ENCODE data around the gene OR51B2. TPM values are rescaled to one million over a fixed set of nuclear protein-coding genes. Genes with fewer than 3 reads are reported as not detected.

The OR51B2 gene
- total and polyA plus RNA-seq, 10 of the 15 experiments (the other 5 are each of a cell fraction or from before 2014, with no cell fraction given): 0.29 TPM; not detected in 9

GRCh38 chr11:5281596-5281995 is 42.5 kb downstream of the OR51B2 start (continued):
- TF ChIP-seq, protein P1, sequence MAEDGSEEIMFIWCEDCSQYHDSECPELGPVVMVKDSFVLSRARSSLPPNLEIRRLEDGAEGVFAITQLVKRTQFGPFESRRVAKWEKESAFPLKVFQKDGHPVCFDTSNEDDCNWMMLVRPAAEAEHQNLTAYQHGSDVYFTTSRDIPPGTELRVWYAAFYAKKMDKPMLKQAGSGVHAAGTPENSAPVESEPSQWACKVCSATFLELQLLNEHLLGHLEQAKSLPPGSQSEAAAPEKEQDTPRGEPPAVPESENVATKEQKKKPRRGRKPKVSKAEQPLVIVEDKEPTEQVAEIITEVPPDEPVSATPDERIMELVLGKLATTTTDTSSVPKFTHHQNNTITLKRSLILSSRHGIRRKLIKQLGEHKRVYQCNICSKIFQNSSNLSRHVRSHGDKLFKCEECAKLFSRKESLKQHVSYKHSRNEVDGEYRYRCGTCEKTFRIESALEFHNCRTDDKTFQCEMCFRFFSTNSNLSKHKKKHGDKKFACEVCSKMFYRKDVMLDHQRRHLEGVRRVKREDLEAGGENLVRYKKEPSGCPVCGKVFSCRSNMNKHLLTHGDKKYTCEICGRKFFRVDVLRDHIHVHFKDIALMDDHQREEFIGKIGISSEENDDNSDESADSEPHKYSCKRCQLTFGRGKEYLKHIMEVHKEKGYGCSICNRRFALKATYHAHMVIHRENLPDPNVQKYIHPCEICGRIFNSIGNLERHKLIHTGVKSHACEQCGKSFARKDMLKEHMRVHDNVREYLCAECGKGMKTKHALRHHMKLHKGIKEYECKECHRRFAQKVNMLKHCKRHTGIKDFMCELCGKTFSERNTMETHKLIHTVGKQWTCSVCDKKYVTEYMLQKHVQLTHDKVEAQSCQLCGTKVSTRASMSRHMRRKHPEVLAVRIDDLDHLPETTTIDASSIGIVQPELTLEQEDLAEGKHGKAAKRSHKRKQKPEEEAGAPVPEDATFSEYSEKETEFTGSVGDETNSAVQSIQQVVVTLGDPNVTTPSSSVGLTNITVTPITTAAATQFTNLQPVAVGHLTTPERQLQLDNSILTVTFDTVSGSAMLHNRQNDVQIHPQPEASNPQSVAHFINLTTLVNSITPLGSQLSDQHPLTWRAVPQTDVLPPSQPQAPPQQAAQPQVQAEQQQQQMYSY (CRISPR knock-in tag; IDR thresholded peaks at IDR 0.05): no peak
- TF ChIP-seq MEF2B (IDR thresholded peaks at IDR 0.05; ENCODE audit: partially characterized antibody, poor library complexity, severe bottlenecking) (no peak), IKZF1 (conservative IDR thresholded peaks at IDR 0.05) (no peak), CHD4 (IDR thresholded peaks at IDR 0.05) (no peak), NFYA (IDR thresholded peaks at IDR 0.05; ENCODE audit: borderline replicate concordance, low read depth, low read length) (no peak), MTA3 (IDR thresholded peaks at IDR 0.05; ENCODE audit: borderline replicate concordance, low read length) (no peak), TCF7 (IDR thresholded peaks at IDR 0.05; ENCODE audit: borderline replicate concordance) (no peak), ZNF24 (IDR thresholded peaks at IDR 0.05) (no peak), MTA2 (IDR thresholded peaks at IDR 0.05; ENCODE audit: low read depth) (no peak), EZH2 (IDR thresholded peaks at IDR 0.05; ENCODE audit: borderline replicate concordance, control insufficient read depth, low read depth, low read length) (no peak), KAT2A (conservative IDR thresholded peaks at IDR 0.05; ENCODE audit: control insufficient read depth, low read depth, low read length) (no peak), MYB (IDR thresholded peaks at IDR 0.05; ENCODE audit: borderline replicate concordance, low read depth, low read length) (no peak), RUNX3 (IDR thresholded peaks at IDR 0.05; ENCODE audit: low read length) (no peak), STAT3 (IDR thresholded peaks at IDR 0.05; ENCODE audit: low read depth, low read length) (no peak), TCF12 (IDR thresholded peaks at IDR 0.05; ENCODE audit: low read depth, low read length) (no peak)

All from GM12878 (cell line).